Measurements from ENCODE around the gene RPL12. TPM values are rescaled to one million over a fixed set of nuclear protein-coding genes. Genes with fewer than 3 reads are reported as not detected.

Gene RPL12
- total RNA-seq, 1 donor from 2014 or later, result 4,885 TPM

- Histone ChIP-seq H3K27me3 (ENCODE audit: control insufficient read depth, insufficient read depth, low read length) (no peaks in the 10 kb centered on the region), H3K36me3 (ENCODE audit: control insufficient read depth, insufficient read depth, low read length) (peaks cover 14% of the 10 kb centered on the region), H3K4me3 (ENCODE audit: low read depth, low read length) (no peak overlapping the region)
- no peak for DNase-seq (ENCODE audit: low read depth)
- TF ChIP-seq, protein P1, sequence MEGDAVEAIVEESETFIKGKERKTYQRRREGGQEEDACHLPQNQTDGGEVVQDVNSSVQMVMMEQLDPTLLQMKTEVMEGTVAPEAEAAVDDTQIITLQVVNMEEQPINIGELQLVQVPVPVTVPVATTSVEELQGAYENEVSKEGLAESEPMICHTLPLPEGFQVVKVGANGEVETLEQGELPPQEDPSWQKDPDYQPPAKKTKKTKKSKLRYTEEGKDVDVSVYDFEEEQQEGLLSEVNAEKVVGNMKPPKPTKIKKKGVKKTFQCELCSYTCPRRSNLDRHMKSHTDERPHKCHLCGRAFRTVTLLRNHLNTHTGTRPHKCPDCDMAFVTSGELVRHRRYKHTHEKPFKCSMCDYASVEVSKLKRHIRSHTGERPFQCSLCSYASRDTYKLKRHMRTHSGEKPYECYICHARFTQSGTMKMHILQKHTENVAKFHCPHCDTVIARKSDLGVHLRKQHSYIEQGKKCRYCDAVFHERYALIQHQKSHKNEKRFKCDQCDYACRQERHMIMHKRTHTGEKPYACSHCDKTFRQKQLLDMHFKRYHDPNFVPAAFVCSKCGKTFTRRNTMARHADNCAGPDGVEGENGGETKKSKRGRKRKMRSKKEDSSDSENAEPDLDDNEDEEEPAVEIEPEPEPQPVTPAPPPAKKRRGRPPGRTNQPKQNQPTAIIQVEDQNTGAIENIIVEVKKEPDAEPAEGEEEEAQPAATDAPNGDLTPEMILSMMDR (IDR thresholded peaks at IDR 0.05; ENCODE audit: insufficient read depth, low read length, poor library complexity, severe bottlenecking), result no peak
Measured at GRCh38 chr9:127444921-127445850, 6.0 kb downstream of the RPL12 start.

DNA sequence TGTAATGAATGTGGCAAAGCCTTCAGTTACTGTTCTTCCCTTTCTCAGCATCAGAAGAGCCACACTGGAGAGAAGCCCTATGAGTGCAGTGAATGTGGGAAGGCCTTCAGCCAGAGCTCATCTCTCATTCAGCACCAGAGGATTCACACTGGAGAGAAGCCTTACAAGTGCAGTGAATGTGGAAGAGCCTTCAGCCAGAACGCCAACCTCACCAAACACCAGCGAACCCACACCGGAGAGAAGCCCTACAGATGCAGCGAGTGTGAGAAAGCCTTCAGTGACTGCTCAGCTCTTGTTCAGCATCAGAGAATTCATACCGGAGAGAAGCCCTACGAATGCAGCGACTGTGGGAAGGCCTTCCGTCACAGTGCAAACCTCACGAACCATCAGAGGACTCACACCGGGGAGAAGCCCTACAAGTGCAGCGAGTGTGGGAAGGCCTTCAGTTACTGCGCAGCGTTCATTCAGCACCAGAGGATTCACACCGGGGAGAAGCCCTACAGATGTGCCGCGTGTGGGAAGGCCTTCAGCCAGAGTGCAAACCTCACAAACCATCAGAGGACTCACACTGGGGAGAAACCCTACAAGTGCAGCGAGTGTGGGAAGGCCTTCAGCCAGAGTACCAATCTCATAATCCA, 6.8 kb downstream of the RPL12 start:
- TF ChIP-seq, protein P1 (IDR thresholded peaks at IDR 0.05; ENCODE audit: insufficient read depth, low read length, poor library complexity, severe bottlenecking), result no peak

DNA sequence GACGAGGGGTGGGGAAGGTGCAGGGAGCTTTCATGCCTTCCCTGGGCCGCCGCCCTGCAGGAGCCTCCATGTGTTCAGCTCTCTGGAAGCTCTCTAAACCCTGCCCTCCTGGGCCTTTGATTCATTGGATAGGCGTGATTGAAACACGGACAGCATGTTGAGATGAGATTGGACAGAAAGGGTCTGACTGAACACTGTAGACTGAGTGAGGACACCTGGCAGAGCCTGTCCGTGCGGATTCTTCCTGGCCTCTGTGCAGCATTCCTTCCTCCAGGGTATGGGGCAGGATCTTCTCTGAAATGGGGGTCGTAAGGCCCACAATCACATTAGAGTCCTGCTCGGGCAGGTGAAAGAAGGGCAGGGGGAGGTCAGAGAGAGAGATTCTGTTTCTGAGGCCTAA, 12.8 kb downstream of the RPL12 start:
- TF ChIP-seq, protein P1 (IDR thresholded peaks at IDR 0.05; ENCODE audit: insufficient read depth, low read length, poor library complexity, severe bottlenecking), result no peak
- no peak for DNase-seq (ENCODE audit: low read depth)
- peaks cover 10% of the 10 kb centered on the region for H3K36me3 ChIP-seq (ENCODE audit: control insufficient read depth, insufficient read depth, low read length)
- H3K27me3 ChIP-seq (ENCODE audit: control insufficient read depth, insufficient read depth, low read length), result no peaks in the 10 kb centered on the region
- no peak overlapping the region for H3K4me3 ChIP-seq (ENCODE audit: low read depth, low read length)

More for the DNA sequence above, 6.8 kb downstream of the RPL12 start:
- no peaks in the 10 kb centered on the region for H3K27me3 ChIP-seq (ENCODE audit: control insufficient read depth, insufficient read depth, low read length)
- H3K36me3 ChIP-seq (ENCODE audit: control insufficient read depth, insufficient read depth, low read length), result peaks cover 13% of the 10 kb centered on the region
- no peak for DNase-seq (ENCODE audit: low read depth)
- H3K4me3 ChIP-seq (ENCODE audit: low read depth, low read length), result no peak overlapping the region

DNA sequence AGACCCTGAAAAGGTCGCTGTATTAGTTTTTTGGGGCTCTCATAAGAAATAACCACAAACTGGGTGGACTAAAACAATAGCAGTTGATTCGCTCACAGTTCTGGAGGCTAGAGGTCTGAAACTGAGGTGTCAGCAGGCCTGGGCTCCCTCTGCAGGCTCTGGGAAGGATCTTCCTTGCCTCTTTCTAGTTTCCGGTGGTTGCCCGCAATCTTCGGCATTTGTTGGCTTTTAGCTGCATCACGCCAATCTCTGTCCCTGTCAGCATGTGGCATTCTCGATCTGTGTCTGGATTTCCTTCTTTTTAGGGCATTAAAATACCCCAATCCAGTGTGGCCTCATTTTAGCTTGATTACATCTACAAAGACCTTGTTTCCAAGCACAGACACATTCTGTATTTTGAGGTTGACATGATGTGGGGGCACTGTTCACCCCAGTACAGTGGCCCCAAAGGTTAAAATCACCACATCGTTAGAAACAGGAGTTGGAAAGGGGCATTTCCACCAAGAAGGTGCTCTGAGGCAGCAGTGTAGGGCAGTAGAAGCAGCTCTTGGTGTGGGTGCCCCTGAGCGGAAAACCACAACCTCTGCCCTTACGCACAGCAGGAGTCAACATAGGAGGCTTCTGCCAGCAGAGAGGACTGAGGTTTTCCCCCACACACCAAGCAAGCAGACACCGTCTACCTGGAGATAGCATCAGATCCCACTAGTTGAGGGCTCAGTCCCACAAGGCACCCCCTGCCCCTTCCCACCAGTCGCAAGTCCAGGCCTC, 13.5 kb downstream of the RPL12 start:
- no peak overlapping the region for H3K4me3 ChIP-seq (ENCODE audit: low read depth, low read length)
- TF ChIP-seq, protein P1 (IDR thresholded peaks at IDR 0.05; ENCODE audit: insufficient read depth, low read length, poor library complexity, severe bottlenecking), result no peak
- no peak for DNase-seq (ENCODE audit: low read depth)
- peaks cover 10% of the 10 kb centered on the region for H3K36me3 ChIP-seq (ENCODE audit: control insufficient read depth, insufficient read depth, low read length)
- H3K27me3 ChIP-seq (ENCODE audit: control insufficient read depth, insufficient read depth, low read length), result no peaks in the 10 kb centered on the region

GRCh38 chr9:127430415-127430814, 20.8 kb downstream of the RPL12 start:
- TF ChIP-seq, protein P1 (IDR thresholded peaks at IDR 0.05; ENCODE audit: insufficient read depth, low read length, poor library complexity, severe bottlenecking), result no peak
- Histone ChIP-seq H3K36me3 (ENCODE audit: control insufficient read depth, insufficient read depth, low read length) (peaks cover 4% of the 10 kb centered on the region), H3K27me3 (ENCODE audit: control insufficient read depth, insufficient read depth, low read length) (no peaks in the 10 kb centered on the region), H3K4me3 (ENCODE audit: low read depth, low read length) (no peak overlapping the region)
- DNase-seq (ENCODE audit: low read depth), result no peak
